GM10248 (cell line): Measurements from ENCODE around the gene DDO.

Source experiments
- CTCF ChIA-PET: fragments of 300-600 bp; sonication (Branson Sonifier 250); formaldehyde crosslinking; extraction: SDS; loops from one replicate; lab custom pipeline; 2021; ENCODE audit warnings: antibody characterized with exemption; lab: Yijun Ruan, JAX
- POLR2A ChIA-PET: fragments of 350-650 bp; sonication (Branson Sonifier 250); formaldehyde crosslinking; extraction: SDS; loops from one replicate; lab custom pipeline; 2020; ENCODE audit warnings: antibody characterized with exemption; lab: Yijun Ruan, JAX
- DNase-seq: peaks from one replicate; pipeline ENCODE4 v3.0.0; 2012; ENCODE audit errors: extremely low spot score
- TF ChIP-seq, protein P1 (sequence below): IDR thresholded peaks from 2 replicates; pipeline ENCODE4 v1.5.1; 2012; ENCODE audit warnings: mild to moderate bottlenecking, low read depth; ENCODE audit errors: extremely low read depth, missing control alignments, control extremely low read depth

The DDO gene

GRCh38 chr6:110360676-110361075, 54.7 kb downstream of the DDO start:
- POLR2A ChIA-PET: no interaction called here
- CTCF ChIA-PET: no interaction called here

DNA sequence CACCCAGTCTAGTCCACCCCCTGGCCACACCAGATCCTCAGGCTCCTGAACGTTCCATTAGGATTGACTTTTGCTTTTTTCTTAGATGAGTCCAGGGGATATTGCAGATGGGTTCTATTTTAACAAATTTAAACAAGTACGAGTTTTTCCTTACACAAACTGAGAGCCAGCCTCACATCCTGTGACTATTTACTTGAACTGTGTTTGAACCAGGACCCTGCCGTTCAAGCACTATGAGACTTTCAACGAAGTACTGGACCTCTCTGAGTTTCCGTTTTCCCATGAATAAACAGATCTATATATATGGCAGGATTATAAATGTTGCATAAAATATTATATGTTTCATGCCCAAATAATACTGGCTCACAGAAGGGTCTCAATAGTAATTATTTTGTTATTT, 55.8 kb downstream of the DDO start:
- no peak for DNase-seq
- ChIA-PET POLR2A (no interaction called here), CTCF (no interaction called here)
- TF ChIP-seq, protein P1, sequence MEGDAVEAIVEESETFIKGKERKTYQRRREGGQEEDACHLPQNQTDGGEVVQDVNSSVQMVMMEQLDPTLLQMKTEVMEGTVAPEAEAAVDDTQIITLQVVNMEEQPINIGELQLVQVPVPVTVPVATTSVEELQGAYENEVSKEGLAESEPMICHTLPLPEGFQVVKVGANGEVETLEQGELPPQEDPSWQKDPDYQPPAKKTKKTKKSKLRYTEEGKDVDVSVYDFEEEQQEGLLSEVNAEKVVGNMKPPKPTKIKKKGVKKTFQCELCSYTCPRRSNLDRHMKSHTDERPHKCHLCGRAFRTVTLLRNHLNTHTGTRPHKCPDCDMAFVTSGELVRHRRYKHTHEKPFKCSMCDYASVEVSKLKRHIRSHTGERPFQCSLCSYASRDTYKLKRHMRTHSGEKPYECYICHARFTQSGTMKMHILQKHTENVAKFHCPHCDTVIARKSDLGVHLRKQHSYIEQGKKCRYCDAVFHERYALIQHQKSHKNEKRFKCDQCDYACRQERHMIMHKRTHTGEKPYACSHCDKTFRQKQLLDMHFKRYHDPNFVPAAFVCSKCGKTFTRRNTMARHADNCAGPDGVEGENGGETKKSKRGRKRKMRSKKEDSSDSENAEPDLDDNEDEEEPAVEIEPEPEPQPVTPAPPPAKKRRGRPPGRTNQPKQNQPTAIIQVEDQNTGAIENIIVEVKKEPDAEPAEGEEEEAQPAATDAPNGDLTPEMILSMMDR: no peak

More at GRCh38 chr6:110360676-110361075, 54.7 kb downstream of the DDO start:
- TF ChIP-seq, protein P1: no peak
- DNase-seq: no peak

GRCh38 chr6:110358553-110359160, 56.7 kb downstream of the DDO start:
- ChIA-PET CTCF (no interaction called here), POLR2A (no interaction called here)
- no peak for DNase-seq
- TF ChIP-seq, protein P1: no peak

- TF ChIP-seq, protein P1: peak; percentile 5
- ChIA-PET POLR2A (no interaction called here), CTCF (no interaction called here)
- peak; percentile 20 for DNase-seq
Observed at GRCh38 chr6:110357664-110358552, 57.5 kb downstream of the DDO start, which contains the start of gene METTL24. METTL24 (minus strand) TSS chr6:110358349; CDS start chr6:110358272, 77 bp downstream.

DNA sequence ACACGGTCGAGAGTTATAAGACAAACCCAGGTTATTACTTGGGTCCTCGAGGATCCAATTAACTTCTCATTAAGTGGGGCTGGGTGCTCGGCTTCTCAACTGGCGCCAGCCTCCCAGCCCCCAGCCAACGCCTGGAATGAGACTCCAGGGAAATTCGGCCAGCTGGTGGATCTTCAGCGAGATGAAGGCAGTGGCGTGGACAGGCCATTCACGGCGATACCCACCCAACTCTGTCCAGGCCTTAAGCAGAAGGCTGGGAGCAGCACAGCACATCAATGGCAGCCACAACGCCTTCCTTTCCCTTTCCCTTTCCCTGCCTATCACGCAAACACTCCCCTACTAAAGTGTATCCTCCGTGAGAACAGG, 58.1 kb downstream of the DDO start:
- TF ChIP-seq, protein P1: no peak
- POLR2A ChIA-PET: no interaction called here
- DNase-seq: no peak
- CTCF ChIA-PET: no interaction called here

DNA sequence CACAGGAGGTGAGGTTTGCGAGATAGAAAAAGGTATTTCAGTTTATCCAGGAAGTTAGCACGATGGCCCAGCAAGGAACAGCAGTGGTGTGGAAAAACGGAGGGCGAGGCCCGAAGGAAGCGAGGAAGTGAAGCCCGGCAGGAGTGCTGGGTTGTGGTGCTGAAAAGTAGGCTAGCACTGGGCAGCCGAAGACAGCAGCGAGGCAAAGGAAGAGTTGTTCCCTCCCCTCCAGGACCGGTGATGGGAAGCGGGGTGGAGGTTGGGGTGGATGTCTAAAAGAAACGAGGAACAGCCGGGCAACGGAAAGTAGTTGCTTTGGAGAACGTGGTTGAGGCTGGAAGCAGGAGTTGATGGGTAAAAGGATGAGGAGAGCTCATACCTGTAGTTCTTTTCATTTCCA, 58.6 kb downstream of the DDO start:
- ChIA-PET CTCF (no interaction called here), POLR2A (no interaction called here)
- TF ChIP-seq, protein P1: no peak
- no peak for DNase-seq
